IMR-90 (cell line): ENCODE results near the gene DACT1. TPM values are rescaled to one million over a fixed set of nuclear protein-coding genes. Genes with fewer than 3 reads are reported as not detected.

Experiments used
- ATAC-seq: fragments of 200-7000 bp; cut with Tn5 transposase; 2 replicates; pipeline ENCODE4 v1.9.1; 2020; ENCODE audit warnings: low read depth, mild to moderate bottlenecking, moderate library complexity
- BruUV-seq: library from RNA; stranded (reverse); fragments of 400-500 nt; replicated peaks from 2 replicates; lab custom pipeline; 2021; lab: Mats Ljungman, UMichigan
- CTCF ChIA-PET: fragments of 300-600 bp; formaldehyde crosslinking; extraction: SDS; loops from one replicate; lab custom pipeline; 2021; ENCODE audit warnings: antibody characterized with exemption; lab: Yijun Ruan, JAX
- POLR2A ChIA-PET: fragments of 300-600 bp; sonication (Branson Sonifier 250); formaldehyde crosslinking; loops from one replicate; lab custom pipeline; 2022; ENCODE audit warnings: antibody characterized with exemption; ENCODE audit not compliant: unreplicated experiment; lab: Charles Lee
- DNase-seq: peaks from one replicate; pipeline ENCODE4 v3.0.0; 2013
- H2AFZ ChIP-seq: replicated peaks from 2 replicates; pipeline ENCODE3; 2013; ENCODE audit warnings: low read length, mild to moderate bottlenecking; ENCODE audit not compliant: poor library complexity
- H2AK5ac ChIP-seq: 2 replicates; pipeline ENCODE4 v1.6.1; 2013; ENCODE audit warnings: low read depth, low read length, inconsistent platforms
- H2AK9ac ChIP-seq: replicated peaks from 2 replicates; pipeline ENCODE3; 2013; ENCODE audit warnings: mild to moderate bottlenecking, low read depth, low read length, moderate library complexity; ENCODE audit not compliant: poor library complexity
- H2BK120ac ChIP-seq: 2 replicates; pipeline ENCODE4 v1.6.1; 2013; ENCODE audit warnings: low read depth, low read length, inconsistent platforms
- H2BK15ac ChIP-seq: 3 replicates; pipeline ENCODE4 v1.6.1; 2013; ENCODE audit warnings: low read depth, low read length, inconsistent platforms
- H2BK20ac ChIP-seq: 2 replicates; pipeline ENCODE4 v1.6.1; 2013; ENCODE audit warnings: low read depth, mild to moderate bottlenecking, inconsistent platforms, low read length, moderate library complexity
- H2BK5ac ChIP-seq: 2 replicates; pipeline ENCODE4 v1.6.1; 2013; ENCODE audit warnings: mild to moderate bottlenecking, low read depth, low read length, inconsistent platforms; ENCODE audit not compliant: poor library complexity, severe bottlenecking
- H3K14ac ChIP-seq: replicated peaks from 2 replicates; pipeline ENCODE4 v1.6.1; 2013; ENCODE audit warnings: low read depth, low read length, inconsistent platforms
- H3K18ac ChIP-seq: 2 replicates; pipeline ENCODE4 v1.6.1; 2013; ENCODE audit warnings: low read depth, low read length, control low read depth
- H3K23ac ChIP-seq: 2 replicates; pipeline ENCODE4 v1.6.1; 2013; ENCODE audit warnings: low read depth, low read length, inconsistent platforms
- H3K27ac ChIP-seq: 2 replicates; pipeline ENCODE4 v1.5.1; 2013; ENCODE audit warnings: mild to moderate bottlenecking, control low read depth, low read length; ENCODE audit not compliant: insufficient read depth
- H3K27me3 ChIP-seq: 2 replicates; pipeline ENCODE4 v1.6.1; 2013; ENCODE audit warnings: low read length; ENCODE audit not compliant: control insufficient read depth, insufficient read depth
- H3K36me3 ChIP-seq: 2 replicates; pipeline ENCODE4 v1.6.1; 2013; ENCODE audit warnings: low read length, mixed read lengths; ENCODE audit not compliant: control insufficient read depth, insufficient read depth
- H3K4ac ChIP-seq: 2 replicates; pipeline ENCODE4 v1.6.1; 2013; ENCODE audit warnings: low read depth, low read length, inconsistent platforms
- H3K4me1 ChIP-seq: 2 replicates; pipeline ENCODE4 v1.6.1; 2013; ENCODE audit warnings: low read length, mixed read lengths; ENCODE audit not compliant: control insufficient read depth, insufficient read depth
- H3K4me2 ChIP-seq: 2 replicates; pipeline ENCODE4 v1.6.1; 2013; ENCODE audit warnings: low read depth, mild to moderate bottlenecking, control low read depth, low read length, moderate library complexity
- H3K4me3 ChIP-seq: 2 replicates; pipeline ENCODE4 v1.5.1; 2013; ENCODE audit warnings: low read depth, mild to moderate bottlenecking, control low read depth, low read length, moderate library complexity; ENCODE audit not compliant: insufficient read depth
- H3K56ac ChIP-seq: 2 replicates; pipeline ENCODE4 v1.6.1; 2013; ENCODE audit warnings: low read length, inconsistent platforms; ENCODE audit not compliant: insufficient read depth; ENCODE audit errors: extremely low read depth
- H3K79me1 ChIP-seq, 2 experiments: 2 replicates each; pipeline ENCODE4 v1.6.1; 2013; ENCODE audit warnings: low read length in 2 of 2, inconsistent platforms in 1 of 2, low read depth in 1 of 2
- H3K9ac ChIP-seq: 2 replicates; pipeline ENCODE4 v1.6.1; 2013; ENCODE audit warnings: low read depth, low read length, control low read depth
- H3K9me1 ChIP-seq: 2 replicates; pipeline ENCODE4 v1.6.1; 2013; ENCODE audit warnings: low read length, inconsistent platforms; ENCODE audit not compliant: insufficient read depth
- H3K9me3 ChIP-seq: 2 replicates; pipeline ENCODE4 v1.6.1; 2013; ENCODE audit warnings: low read length; ENCODE audit not compliant: control insufficient read depth, insufficient read depth
- H4K20me1 ChIP-seq: 2 replicates; pipeline ENCODE4 v1.6.1; 2013; ENCODE audit warnings: low read length, inconsistent platforms; ENCODE audit not compliant: insufficient read depth
- H4K5ac ChIP-seq: 2 replicates; pipeline ENCODE4 v1.6.1; 2013; ENCODE audit warnings: mild to moderate bottlenecking, low read depth, low read length, control low read depth
- H4K8ac ChIP-seq, 2 experiments: 2 replicates each; pipeline ENCODE4 v1.6.1; 2013; ENCODE audit warnings: low read depth in 2 of 2, low read length in 2 of 2, control low read depth in 1 of 2, inconsistent platforms in 1 of 2
- H4K91ac ChIP-seq: 2 replicates; pipeline ENCODE4 v1.6.1; 2013; ENCODE audit warnings: low read depth, low read length, inconsistent platforms; ENCODE audit not compliant: insufficient read depth
- CEBPB ChIP-seq: IDR thresholded peaks from 2 replicates; pipeline ENCODE4 v1.6.1; 2012; ENCODE audit warnings: low read depth, low read length, improper control_type of control experiment
- MXI1 ChIP-seq: IDR thresholded peaks from 2 replicates; pipeline ENCODE4 v1.6.1; 2012; ENCODE audit warnings: low read depth, mild to moderate bottlenecking, low read length, moderate library complexity, borderline replicate concordance
- WGBS, 2 experiments: methylation state at CpG; one replicate each; pipeline versions ENCODE4 v1.1.5 to v1.1.7; 2013; ENCODE audit warnings: missing lambda C conversion rate in 2 of 2; ENCODE audit not compliant: insufficient read length in 1 of 2; ENCODE audit errors: extremely low coverage in 2 of 2; 5-methylcytosine and 5-hydroxymethylcytosine counted together
- dilution Hi-C: fragments of 300-500 bp; cut with HindIII; formaldehyde crosslinking; loops from one replicate; pipeline ENCODE4 v1.14.3; 2018; ENCODE audit warnings: low sequenced_read_pairs; ENCODE audit not compliant: unreplicated experiment
- in situ Hi-C: fragments of 300-500 bp; cut with MboI; formaldehyde crosslinking; loops from 3 replicates; pipeline ENCODE4 v1.14.3; 2019; ENCODE audit warnings: low sequenced_read_pairs, inconsistent platforms, mixed read lengths
- intact Hi-C: fragments of 100-400 bp; cut with micrococcal nuclease; formaldehyde crosslinking; loops from 2 replicates; pipeline ENCODE4 v1.10.0; 2022
- polyA plus RNA-seq, 3 experiments: library from polyadenylated mRNA; depleted of rRNA; stranded (reverse); fragments of >200 nt; gene quantifications; 2 replicates each; pipeline ENCODE4 v1.2.3, GENCODE V29; 2012; ENCODE audit warnings: low replicate concordance in 1 of 3
- total RNA-seq: library from RNA; depleted of rRNA; stranded (reverse); fragments of >200 nt; gene quantifications from 2 replicates; pipeline ENCODE4 v1.2.3, GENCODE V29; 2012

Gene DACT1
- total and polyA plus RNA-seq, 2 of the 4 experiments (the other 2 are of a cell fraction) = 6.5 to 9.7 TPM

DNA sequence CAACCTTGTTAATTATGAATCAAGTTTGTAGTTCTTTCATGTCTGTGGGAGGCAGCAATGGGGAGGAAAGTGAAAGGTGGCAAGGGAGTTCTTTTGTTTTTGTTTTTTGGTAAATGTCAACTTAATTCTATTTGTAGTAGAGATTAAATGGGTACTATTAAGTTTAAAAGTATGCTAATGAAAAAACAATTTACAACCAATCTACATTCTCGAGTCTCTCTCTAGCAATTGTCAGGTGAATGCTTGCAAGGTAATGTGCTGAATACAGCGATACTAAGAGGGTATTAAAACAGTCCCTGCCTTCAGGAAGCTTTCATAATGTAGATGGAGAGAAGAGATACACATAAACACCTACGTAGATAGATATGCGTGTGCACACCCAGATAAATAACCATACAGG is 1.6 kb upstream of the DACT1 start:
- Histone ChIP-seq H2AK5ac (no peak overlapping the region), H3K23ac (no peak overlapping the region), H3K56ac (no peak overlapping the region), H4K5ac (no peak overlapping the region), H2BK15ac (no peak overlapping the region), H3K79me1 (peaks cover 4 to 16% of the 10 kb centered on the region in 2 experiments; a peak in 3 of 4 replicates), H3K4me3 (no peak overlapping the region), H3K27ac (no peak overlapping the region), H2AFZ (no peak overlapping the region), H4K91ac (no peak overlapping the region), H3K36me3 (no peaks in the 10 kb centered on the region), H2BK5ac (no peak overlapping the region), H3K9me3 (no peaks in the 10 kb centered on the region), H3K4me1 (peaks cover 1% of the 10 kb centered on the region; the same call in 1 of the 2 replicates), H4K20me1 (peaks cover 4% of the 10 kb centered on the region), H3K4ac (no peak overlapping the region), H2BK20ac (peak overlapping the region; percentile 53; the same call in 1 of the 2 replicates), H3K14ac (no peak overlapping the region), H2BK120ac (no peak overlapping the region), H3K4me2 (no peak overlapping the region), H4K8ac (no peak overlapping the region), H3K18ac (no peak overlapping the region), H3K27me3 (no peaks in the 10 kb centered on the region; the same call in 1 of the 2 replicates), H3K9ac (no peak overlapping the region), H2AK9ac (no peak overlapping the region), H3K9me1 (0 out of 2 replicates have a peak, but pooled peaks cover 2% of the 10 kb centered on the region)
- in situ Hi-C loops = loop anchor here (25.0 kb wide), 1 partner anchor 826 kb away; the partner anchor contains the start of gene GPR135
- CTCF ChIA-PET = interaction anchor here (0.8 to 3.0 kb wide), 2 partner anchors 135 to 419 kb away, joined by 4 to 15 read pairs; no protein-coding TSS in a partner anchor
- intact Hi-C loops = loop anchor here (2.0 to 5.0 kb wide), 2 partner anchors 51 to 111 kb away; no protein-coding TSS in a partner anchor
- dilution Hi-C loops = no loop called here
- DNase-seq = no peak
- no TSS peak for BruUV-seq
- WGBS, 2 experiments = no CpG with 5 or more reads among the region's 4 CpGs
- ATAC-seq = no peak
- POLR2A ChIA-PET = no interaction called here
- TF ChIP-seq CEBPB (no peak), MXI1 (no peak)
